GM18498 (cell line): ENCODE results near the gene SPTLC1.
"Not testable (repeated sequence)": the region's sequence is repeated elsewhere in the genome, so short reads cannot be mapped to it uniquely, and the experiment has no call there.

Experiments used
- ATAC-seq: cut with Tn5 transposase; IDR thresholded peaks from one replicate; pipeline ENCODE4 v1.9.1; 2021; ENCODE audit warnings: mild to moderate bottlenecking, moderate library complexity; ENCODE audit not compliant: unreplicated experiment

Gene SPTLC1

GRCh38 chr9:92141144-92142129 lies 26.2 kb upstream of the SPTLC1 start:
- no peak for ATAC-seq

GRCh38 chr9:92140754-92141143 lies 25.5 kb upstream of the SPTLC1 start:
- ATAC-seq, result peak; percentile 9

GRCh38 chr9:92140074-92140753 lies 25.0 kb upstream of the SPTLC1 start:
- peak; percentile 44 for ATAC-seq

- ATAC-seq, result not testable (repeated sequence)
Observed at GRCh38 chr9:92138960-92139540, 23.8 kb upstream of the SPTLC1 start.

GRCh38 chr9:92138157-92138959 lies 23.1 kb upstream of the SPTLC1 start:
- ATAC-seq, result peak; percentile 43

- no peak for ATAC-seq
Observed at GRCh38 chr9:92136184-92136858, 21.1 kb upstream of the SPTLC1 start.

GRCh38 chr9:92135576-92135975 lies 20.4 kb upstream of the SPTLC1 start:
- ATAC-seq, result no peak

- ATAC-seq, result peak; percentile 68
Observed at GRCh38 chr9:92133949-92134604, 18.9 kb upstream of the SPTLC1 start.

- not testable (repeated sequence) for ATAC-seq
Observed at GRCh38 chr9:92132913-92133312, 17.7 kb upstream of the SPTLC1 start.

- no peak for ATAC-seq
Observed at GRCh38 chr9:92132501-92132900, 17.3 kb upstream of the SPTLC1 start.

GRCh38 chr9:92122800-92123199 lies 7.6 kb upstream of the SPTLC1 start:
- ATAC-seq, result no peak

GRCh38 chr9:92122061-92122460 lies 6.8 kb upstream of the SPTLC1 start:
- ATAC-seq, result no peak

GRCh38 chr9:92121265-92121664 lies 6.1 kb upstream of the SPTLC1 start:
- ATAC-seq, result no peak

GRCh38 chr9:92120138-92120537 lies 4.9 kb upstream of the SPTLC1 start:
- ATAC-seq, result no peak

- no peak for ATAC-seq
Observed at GRCh38 chr9:92119586-92119985, 4.4 kb upstream of the SPTLC1 start.

- no peak for ATAC-seq
Observed at GRCh38 chr9:92108122-92108521, 7.1 kb downstream of the SPTLC1 start.

- ATAC-seq, result not testable (repeated sequence)
Observed at GRCh38 chr9:92105446-92106225, 9.6 kb downstream of the SPTLC1 start.

GRCh38 chr9:92103601-92104000 lies 11.6 kb downstream of the SPTLC1 start:
- not testable (repeated sequence) for ATAC-seq
